GM21515 (cell line): ENCODE data around the gene TAMM41.
"Not testable (repeated sequence)": the region's sequence is repeated elsewhere in the genome, so short reads cannot be mapped to it uniquely, and the experiment has no call there.

ENCODE experiments used
- ATAC-seq: cut with Tn5 transposase; IDR thresholded peaks from one replicate; pipeline ENCODE4 v1.9.1; 2021; ENCODE audit not compliant: unreplicated experiment

TAMM41 gene, protein sequence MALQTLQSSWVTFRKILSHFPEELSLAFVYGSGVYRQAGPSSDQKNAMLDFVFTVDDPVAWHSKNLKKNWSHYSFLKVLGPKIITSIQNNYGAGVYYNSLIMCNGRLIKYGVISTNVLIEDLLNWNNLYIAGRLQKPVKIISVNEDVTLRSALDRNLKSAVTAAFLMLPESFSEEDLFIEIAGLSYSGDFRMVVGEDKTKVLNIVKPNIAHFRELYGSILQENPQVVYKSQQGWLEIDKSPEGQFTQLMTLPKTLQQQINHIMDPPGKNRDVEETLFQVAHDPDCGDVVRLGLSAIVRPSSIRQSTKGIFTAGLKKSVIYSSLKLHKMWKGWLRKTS

GRCh38 chr3:11846281-11847266, at the start of gene TAMM41:
TSS of gene TAMM41 (minus strand) at chr3:11846885. CDS start at chr3:11846636, 249 bp downstream.
- peak; percentile 100 for ATAC-seq

DNA sequence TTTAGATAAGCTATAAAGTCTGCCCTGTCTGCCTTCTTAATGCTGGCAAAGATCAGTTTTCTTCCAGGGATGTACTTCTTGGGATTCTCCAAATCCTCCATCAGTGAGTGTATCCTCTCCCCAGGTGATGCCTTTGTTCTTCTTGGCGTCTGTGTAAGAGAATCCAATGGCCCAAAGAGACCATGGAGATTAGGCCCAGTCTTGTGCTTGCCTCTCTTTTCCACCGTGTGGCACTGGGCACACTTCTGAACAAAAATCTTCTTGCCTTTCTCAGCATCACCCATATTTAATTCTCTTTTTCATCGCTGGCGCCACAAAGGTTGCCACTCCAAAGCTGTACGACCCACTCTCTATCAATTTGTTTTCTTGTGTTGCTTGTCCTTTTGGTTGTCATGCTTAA, 32.2 kb upstream of the TAMM41 start:
- no peak for ATAC-seq

- not testable (repeated sequence) for ATAC-seq
These were observed 28.0 kb upstream of the TAMM41 start for GRCh38 chr3:11874707-11875106.

GRCh38 chr3:11863739-11864138, 17.1 kb upstream of the TAMM41 start:
- ATAC-seq = not testable (repeated sequence)

DNA sequence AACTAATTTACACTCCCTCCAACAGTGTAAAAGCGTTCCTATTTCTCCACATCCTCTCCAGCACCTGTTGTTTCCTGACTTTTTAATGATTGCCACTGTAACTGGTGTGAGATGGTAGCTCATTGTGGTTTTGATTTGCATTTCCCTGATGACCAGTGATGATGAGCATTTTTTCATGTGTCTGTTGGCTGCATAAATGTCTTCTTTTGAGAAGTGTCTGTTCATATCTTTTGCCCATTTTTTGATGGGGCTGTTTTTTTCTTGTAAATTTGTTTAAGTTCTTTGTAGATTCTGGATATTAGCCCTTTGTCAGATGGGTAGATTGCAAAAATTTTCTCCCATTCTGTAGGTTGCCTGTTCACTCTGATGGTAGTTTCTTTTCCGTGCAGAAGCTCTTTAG, 15.9 kb upstream of the TAMM41 start:
- ATAC-seq = not testable (repeated sequence)

- not testable (repeated sequence) for ATAC-seq
These were observed 15.5 kb upstream of the TAMM41 start for GRCh38 chr3:11862145-11862544.

DNA sequence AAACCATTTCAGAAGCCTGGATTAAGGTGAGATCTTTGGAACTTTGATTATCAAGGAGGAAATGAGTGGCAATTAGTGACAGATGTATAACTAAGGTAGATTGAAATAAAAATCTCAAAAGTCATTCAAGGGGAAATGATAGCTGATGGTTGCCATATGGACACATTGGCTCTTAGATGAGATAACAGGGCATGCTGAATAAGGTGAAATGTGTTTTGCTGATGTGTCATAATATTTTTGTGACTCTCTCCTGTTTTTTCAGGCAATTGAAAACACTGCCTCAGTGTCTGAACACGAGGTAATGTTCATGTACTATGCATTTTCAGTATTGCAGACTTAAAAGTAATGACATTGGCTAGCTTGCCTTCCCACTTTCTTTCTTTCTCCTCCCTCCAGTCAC, 13.5 kb upstream of the TAMM41 start:
- not testable (repeated sequence) for ATAC-seq

DNA sequence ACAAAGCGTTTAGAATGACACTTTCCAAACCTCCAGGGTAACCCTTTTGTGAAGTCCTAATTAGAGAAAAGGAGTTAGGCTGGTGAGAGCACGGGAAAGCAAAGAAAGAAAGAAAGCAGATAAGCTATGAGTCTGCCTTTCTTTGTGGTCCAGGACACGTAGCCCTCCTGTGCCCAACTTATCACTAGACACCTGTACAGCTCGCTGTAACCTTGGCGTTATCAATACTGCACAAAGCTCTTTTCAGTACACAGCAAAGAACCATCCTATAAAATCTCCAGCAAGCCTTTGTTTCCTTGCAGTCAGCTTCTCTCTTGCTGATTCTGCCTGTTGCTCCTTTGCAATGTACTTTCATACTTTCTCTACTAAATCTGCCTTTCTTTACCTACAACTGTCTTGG, 6.8 kb upstream of the TAMM41 start:
- no peak for ATAC-seq

- ATAC-seq = no peak
These were observed 3.3 kb upstream of the TAMM41 start for GRCh38 chr3:11850003-11850402.

- ATAC-seq = no peak
These were observed 922 bp upstream of the TAMM41 start for GRCh38 chr3:11847607-11848006.

DNA sequence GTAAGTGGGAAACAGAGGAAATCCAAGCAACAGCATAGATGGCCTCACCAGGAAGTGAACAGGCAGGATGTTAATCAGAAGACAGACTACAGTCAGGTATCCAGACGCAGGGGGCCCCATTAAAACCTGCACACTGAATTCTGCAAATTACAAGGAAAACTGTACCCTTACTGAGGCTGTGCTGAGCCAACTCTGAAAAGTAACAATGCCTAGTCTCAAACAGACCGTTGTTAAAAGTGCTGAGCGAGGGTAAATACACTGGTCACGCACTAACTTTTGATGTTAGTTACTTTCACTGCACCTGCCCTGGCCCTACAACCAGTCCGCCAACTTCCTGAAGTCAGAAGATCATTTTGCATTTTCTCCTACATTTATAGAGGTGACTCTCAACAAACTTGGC, 1.0 kb downstream of the TAMM41 start:
- ATAC-seq = no peak

DNA sequence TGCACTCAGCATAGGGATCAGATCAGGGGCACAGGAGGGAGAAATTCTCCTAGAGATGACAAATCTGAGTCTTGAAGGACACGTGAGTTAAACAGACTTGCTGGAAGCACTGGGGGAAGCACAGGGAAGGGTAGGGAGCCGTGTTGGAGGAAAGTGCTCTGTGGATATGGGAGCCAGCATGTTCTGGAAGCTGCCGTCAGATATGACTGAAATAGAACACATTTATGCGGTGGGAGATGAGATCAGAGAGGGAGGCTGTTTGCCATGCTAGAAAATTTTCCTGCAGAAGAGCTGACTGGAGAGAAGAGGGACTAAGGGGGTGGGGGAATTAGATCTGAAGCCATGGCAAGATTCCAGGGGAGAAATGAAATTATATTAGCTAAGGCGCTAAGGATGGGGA, 1.8 kb downstream of the TAMM41 start:
- no peak for ATAC-seq

DNA sequence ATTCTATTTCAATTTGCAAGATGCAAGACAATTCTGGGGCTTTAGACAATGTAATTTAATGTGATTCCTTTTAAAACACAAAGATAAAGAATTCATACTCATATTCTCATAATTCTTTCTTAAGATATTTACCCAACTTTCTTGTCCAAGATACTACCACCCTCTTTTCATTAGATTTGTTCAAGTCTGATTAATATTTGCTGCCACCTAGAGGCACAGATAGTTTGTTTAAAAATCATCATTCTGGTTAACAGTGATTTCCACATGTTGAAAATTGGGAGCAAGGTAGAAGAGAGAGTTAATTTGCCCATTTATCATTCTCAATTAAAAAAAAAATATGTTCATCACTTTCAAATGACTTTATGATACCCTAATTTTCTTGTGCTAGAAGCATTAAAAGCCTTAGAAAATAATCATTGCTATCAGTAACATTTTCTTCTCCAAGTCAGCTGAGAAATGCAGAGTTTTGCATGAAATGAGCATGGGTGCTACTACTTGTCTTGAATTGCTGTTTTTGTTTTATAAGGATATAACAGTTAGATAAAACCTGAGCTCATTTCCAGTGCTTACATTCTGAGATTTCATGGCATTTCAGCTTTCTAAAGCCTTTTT, 11.6 kb downstream of the TAMM41 start:
- ATAC-seq = no peak

- no peak for ATAC-seq
These were observed 13.4 kb downstream of the TAMM41 start for GRCh38 chr3:11832981-11833905.

- no peak for ATAC-seq
These were observed 17.3 kb downstream of the TAMM41 start for GRCh38 chr3:11829416-11829815.

DNA sequence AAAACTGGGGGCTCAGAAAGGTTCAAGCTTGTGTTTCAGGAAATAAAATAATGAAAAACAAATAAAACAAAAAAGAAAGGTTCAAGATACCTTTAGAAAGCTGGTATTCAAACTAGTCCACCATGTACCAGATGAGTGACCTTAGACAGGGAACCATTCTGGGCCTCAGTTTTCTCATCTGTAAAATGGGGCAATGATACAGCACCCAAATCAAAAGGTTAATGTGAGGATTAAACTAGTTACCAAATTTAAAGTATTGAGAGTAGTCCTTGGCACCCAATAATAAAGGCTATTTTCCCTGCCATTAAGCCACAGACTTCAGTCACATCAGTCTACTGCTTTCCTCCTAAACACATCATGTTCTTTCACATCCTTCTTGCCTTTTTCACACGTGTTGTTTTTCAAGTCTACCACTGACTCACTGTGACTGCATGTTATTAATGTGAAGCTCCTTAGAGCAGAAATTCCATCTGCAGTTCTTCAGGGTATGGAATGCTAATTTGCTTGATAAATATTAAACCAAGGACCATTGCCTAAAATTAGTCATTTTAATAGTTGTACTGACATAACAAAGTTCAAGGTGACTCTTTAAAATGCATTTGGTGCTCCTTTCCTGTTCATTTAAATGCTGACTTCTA, 19.9 kb downstream of the TAMM41 start:
- no peak for ATAC-seq

DNA sequence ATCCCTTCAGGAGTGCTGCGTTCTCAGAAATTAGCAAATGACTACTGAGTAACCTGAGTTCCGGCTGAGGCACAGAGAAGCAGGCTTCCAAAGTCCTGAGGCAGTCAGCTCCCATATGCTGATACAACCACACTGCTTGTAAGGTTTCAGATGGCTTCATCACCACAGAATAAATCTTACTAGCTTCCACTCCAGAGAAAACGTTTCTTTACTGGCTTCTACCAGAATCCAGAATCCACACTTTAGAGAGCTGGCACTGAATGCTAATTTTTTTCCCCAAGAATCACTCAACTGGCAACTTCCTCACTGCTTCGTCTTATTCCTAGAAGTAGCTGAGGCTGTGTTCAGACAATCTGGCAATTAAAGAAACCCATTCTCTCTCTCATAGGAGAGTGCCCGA, 21.4 kb downstream of the TAMM41 start:
- ATAC-seq = no peak

DNA sequence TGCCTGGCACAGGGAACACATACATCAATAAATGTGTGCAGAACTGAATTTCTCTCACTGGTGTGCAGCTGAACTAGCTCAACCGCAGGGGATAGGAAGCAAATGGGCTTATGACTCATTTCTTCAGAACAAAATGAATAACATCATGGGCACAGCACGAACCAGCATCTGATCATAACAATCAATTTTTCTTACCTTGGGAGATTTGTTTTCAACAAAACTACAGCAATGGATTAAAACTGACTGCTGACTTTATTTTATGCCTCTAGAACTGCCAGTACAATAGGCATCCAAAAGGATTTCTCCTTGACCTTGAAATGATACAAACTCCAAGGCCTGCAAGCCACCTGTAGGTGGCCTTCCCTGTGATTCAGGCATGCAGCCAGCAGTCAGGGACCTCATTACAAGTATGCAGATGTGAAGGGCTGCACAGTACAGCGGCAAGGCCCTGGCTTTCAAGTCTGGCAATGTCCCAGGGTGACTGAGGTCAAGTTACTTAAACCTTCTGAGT, 26.1 kb downstream of the TAMM41 start:
- peak; percentile 48 for ATAC-seq

DNA sequence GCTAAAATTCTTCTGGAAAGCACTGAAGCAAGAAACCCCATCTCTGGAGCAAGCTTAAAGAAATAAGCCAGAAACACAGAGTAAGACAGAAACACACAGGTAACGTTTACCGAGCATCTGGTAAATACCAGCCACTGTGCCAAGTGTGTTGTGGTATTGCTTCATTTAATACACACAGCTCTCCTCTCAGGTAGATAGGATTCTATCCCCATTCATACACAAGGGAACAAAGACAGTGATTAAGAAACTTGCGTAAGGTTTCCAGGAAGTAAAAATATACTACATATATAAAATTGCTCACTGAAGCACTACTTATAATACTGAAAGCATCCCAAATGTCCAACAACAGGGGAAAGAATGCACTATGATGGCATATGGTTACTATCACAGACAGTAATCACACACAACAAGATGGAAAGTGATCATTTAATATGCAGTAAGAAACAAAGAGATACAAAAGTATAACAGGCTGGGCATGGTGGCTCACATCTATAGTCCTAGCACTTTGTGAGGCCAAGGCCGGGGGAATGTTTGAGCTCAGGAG, 27.5 kb downstream of the TAMM41 start:
- no peak for ATAC-seq
